A549 (cell line): Measurements from ENCODE around the gene TPRN.

Experiments
- BCL3 ChIP-seq: fragments of >200 bp; sonication (Bioruptor Twin); formaldehyde crosslinking; IDR thresholded peaks from 3 replicates; pipeline ENCODE4 v1.6.1; 2016
- CBX8 ChIP-seq: fragments of 200-600 bp; sonication (generic); IDR thresholded peaks from 2 replicates; pipeline ENCODE4 v1.6.1; 2016
- CTCF ChIP-seq: fragments of >200 bp; sonication (Bioruptor Twin); formaldehyde crosslinking; IDR thresholded peaks from 3 replicates; pipeline ENCODE4 v1.5.1; 2016
- ESRRA ChIP-seq: fragments of 150-350 bp; IDR thresholded peaks from 2 replicates; pipeline ENCODE4 v1.6.1; 2014; ENCODE audit warnings: mild to moderate bottlenecking, low read length, borderline replicate concordance
- MYC ChIP-seq: IDR thresholded peaks from 2 replicates; pipeline ENCODE4 v1.6.1; 2012; ENCODE audit warnings: mild to moderate bottlenecking, inconsistent platforms, low read length, improper control_type of control experiment, borderline replicate concordance
- NFE2L2 ChIP-seq: fragments of 150-350 bp; conservative IDR thresholded peaks from 2 replicates; pipeline ENCODE4 v1.6.1; 2014; ENCODE audit warnings: low read length
- PBX3 ChIP-seq: IDR thresholded peaks from 2 replicates; pipeline ENCODE4 v1.6.1; 2012
- PHF8 ChIP-seq: fragments of 200-600 bp; sonication (generic); IDR thresholded peaks from 2 replicates; pipeline ENCODE4 v1.6.1; 2016; ENCODE audit warnings: low read depth, mild to moderate bottlenecking, antibody characterized with exemption, moderate library complexity, borderline replicate concordance
- POLR2A ChIP-seq: IDR thresholded peaks from 2 replicates; pipeline ENCODE4 v1.6.1; 2012; ENCODE audit warnings: mild to moderate bottlenecking, low read length
- RFX5 ChIP-seq: fragments of 450-650 bp; IDR thresholded peaks from 2 replicates; pipeline ENCODE4 v1.7.1; 2014; ENCODE audit warnings: antibody characterized with exemption, mild to moderate bottlenecking, moderate library complexity
- TFCP2L1 ChIP-seq: fragments of 250-450 bp; sonication (Bioruptor Pico); IDR thresholded peaks from 2 replicates; pipeline ENCODE4 v1.5.0; 2021; ENCODE audit warnings: mild to moderate bottlenecking
- USF2 ChIP-seq: fragments of 450-650 bp; IDR thresholded peaks from 2 replicates; pipeline ENCODE4 v1.6.1; 2014; ENCODE audit warnings: antibody characterized with exemption

- TF ChIP-seq POLR2A = no peak
- no peak for TF ChIP-seq TFCP2L1 (CRISPR knock-in tag)
- no peak for TF ChIP-seq CBX8
- no peak for TF ChIP-seq CTCF
- TF ChIP-seq MYC = no peak
- no peak for TF ChIP-seq ESRRA
- no peak for TF ChIP-seq RFX5
- TF ChIP-seq BCL3 = no peak
- TF ChIP-seq PHF8 = no peak
- TF ChIP-seq NFE2L2 = no peak
- no peak for TF ChIP-seq PBX3
- no peak for TF ChIP-seq USF2
Measured at GRCh38 chr9:137230705-137231371, 30.3 kb upstream of the TPRN start, which contains the start of gene SLC34A3.
